T-helper 1 cell treated with Interleukin-12 subunit alpha and Interleukin-12 subunit beta and Interleukin-4 antibody, amounts not matched to agents 30 μg/mL and 1 μg/mL, for 36 hours (primary cell): ENCODE results near the gene ZNF488.

Experiments
- H3K27ac Mint-ChIP-seq: one replicate; pipeline ENCODE4 v1.8.0; 2021; ENCODE audit warnings: mild to moderate bottlenecking, mixed read lengths
- H3K27me3 Mint-ChIP-seq: one replicate; pipeline ENCODE4 v1.8.0; 2021; ENCODE audit warnings: low read depth, mixed read lengths
- H3K36me3 Mint-ChIP-seq: one replicate; pipeline ENCODE4 v1.8.0; 2021; ENCODE audit warnings: low read depth, mixed read lengths
- H3K4me1 Mint-ChIP-seq: one replicate; pipeline ENCODE4 v1.8.0; 2021; ENCODE audit warnings: low read depth, mixed read lengths
- H3K4me3 Mint-ChIP-seq: one replicate; pipeline ENCODE4 v1.8.0; 2021; ENCODE audit warnings: mild to moderate bottlenecking, moderate library complexity, mixed read lengths
- H3K9me3 Mint-ChIP-seq: one replicate; pipeline ENCODE4 v1.8.0; 2021; ENCODE audit warnings: mixed read lengths

ZNF488 gene

DNA sequence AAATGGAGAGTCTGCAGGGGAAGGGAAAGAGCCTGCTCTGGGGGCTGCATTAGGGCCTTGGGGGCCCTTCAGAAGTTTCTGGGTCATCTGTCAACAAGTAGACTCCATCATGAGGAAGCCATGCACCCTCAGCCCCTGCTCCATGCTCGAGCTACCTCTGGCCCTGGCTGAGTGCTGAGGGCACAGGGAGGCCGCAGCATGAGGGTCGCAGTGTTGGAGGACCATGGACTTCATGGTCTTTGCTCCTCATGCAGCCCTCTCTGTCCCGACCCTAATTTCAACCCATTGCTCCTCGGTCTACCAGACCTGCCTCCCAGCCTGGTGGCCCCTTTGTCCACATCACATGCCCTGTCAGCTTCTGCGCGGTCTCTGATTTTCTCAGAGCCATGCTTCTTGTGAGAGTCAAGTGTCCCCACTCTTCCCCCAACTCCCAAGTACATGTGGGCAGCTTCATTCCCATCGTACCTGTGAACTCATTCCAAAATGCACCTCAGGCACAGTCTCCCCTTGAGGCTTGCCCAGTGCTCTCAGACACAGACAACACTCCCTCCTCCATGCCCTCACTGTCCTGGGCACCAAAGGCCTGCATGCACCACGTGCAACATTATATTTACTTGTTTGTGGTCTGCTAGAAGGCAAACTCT lies 14.7 kb downstream of the ZNF488 start:
- no peak overlapping the region for H3K27ac Mint-ChIP-seq
- H3K36me3 Mint-ChIP-seq = no peaks in the 10 kb centered on the region
- no peaks in the 10 kb centered on the region for H3K9me3 Mint-ChIP-seq
- no peak overlapping the region for H3K4me3 Mint-ChIP-seq
- H3K4me1 Mint-ChIP-seq = no peaks in the 10 kb centered on the region
- peaks cover 5% of the 10 kb centered on the region for H3K27me3 Mint-ChIP-seq

DNA sequence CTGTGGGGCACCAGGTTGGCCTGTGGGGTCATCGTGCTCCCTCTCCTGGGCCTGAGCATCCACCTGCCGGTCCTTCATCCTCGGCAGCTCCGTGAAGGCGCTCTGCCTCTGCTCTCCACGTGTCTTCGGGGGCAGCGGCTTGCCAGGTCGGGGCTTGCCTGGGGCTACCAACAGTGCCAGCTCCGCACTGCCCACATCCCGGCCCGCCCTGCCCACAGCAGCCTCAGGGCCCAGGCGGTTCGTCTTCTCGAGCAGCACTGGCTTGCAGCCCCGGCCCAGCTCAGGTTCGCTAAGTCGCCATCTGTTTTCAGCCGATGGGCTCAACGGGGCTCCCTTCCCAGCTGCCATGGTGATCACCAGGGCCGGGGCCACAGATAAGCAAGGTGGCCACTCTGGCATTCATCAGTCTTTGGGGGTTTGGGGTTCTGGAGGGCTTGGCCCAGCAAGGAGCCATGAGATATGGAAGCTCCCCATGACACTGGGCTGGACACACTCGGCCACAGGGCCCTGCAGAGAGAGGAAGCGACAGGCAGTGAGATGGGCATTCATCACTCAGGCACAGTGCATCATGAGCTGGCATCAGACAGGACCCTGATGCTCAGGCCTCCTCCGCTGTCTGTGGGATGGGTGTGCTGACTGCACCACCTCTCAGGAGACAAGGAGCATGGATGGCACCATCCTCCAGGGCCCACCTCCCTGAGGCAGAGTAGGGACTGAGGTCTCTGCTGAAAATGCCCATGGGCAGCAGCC lies 15.5 kb downstream of the ZNF488 start:
- no peak overlapping the region for H3K27ac Mint-ChIP-seq
- H3K4me3 Mint-ChIP-seq = no peak overlapping the region
- H3K27me3 Mint-ChIP-seq = peaks cover 4% of the 10 kb centered on the region
- H3K36me3 Mint-ChIP-seq = no peaks in the 10 kb centered on the region
- H3K4me1 Mint-ChIP-seq = no peaks in the 10 kb centered on the region
- H3K9me3 Mint-ChIP-seq = no peaks in the 10 kb centered on the region

DNA sequence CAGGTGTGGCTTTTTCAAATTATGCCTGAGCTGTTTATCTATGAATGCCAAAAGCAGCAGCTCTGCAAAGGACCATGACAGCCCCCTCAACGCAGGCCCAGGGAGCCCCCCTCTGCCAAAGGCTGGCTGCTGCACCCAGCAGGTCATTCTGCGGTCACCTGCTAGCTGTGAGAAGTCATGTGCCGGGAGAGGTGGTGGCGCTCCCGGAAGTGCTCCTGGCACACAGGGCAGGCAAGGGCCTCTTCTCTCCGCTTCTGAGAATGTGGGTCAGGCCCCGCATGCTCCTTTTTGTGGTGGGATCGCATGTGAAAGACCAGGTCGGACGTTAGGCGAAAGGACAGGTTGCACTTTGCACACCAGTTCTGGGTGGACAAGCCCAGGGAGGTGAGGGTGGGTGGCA lies 16.4 kb downstream of the ZNF488 start:
- H3K27me3 Mint-ChIP-seq = no peaks in the 10 kb centered on the region
- no peaks in the 10 kb centered on the region for H3K36me3 Mint-ChIP-seq
- no peak overlapping the region for H3K27ac Mint-ChIP-seq
- no peaks in the 10 kb centered on the region for H3K4me1 Mint-ChIP-seq
- H3K4me3 Mint-ChIP-seq = no peak overlapping the region
- no peaks in the 10 kb centered on the region for H3K9me3 Mint-ChIP-seq

DNA sequence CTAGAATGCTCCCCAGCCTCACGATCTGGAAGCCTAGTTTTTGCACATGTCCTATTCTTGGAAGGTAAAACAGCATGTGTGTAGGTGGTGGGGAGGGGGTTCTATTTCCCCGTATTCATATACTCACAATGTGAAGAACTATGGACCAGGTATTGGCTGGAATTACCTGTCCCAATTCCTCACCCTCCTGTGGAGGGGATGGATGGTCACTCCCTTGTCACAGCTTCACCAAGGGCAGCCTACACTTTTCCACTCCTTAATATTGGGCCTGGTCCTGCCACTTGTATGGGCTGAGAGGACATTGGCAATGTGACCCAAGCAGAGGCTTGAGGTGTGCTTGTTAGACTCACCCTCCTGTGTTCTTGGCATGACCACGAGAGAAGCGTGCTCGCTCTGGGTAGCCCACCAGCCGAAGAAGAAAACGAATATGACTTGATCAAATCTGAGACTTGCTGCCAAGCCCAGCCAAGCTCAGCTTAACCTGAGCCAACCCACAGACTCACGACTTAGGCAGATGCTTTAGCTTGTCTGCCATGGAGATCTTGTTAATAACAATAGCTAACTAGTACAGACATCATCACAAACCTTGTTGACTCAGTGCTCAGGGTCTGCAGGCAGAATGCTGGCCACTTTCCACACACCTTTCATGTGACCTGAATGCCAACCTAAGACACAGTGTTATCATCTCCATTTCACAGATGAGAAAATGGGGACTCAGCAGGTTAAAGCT lies 17.2 kb downstream of the ZNF488 start:
- Mint-ChIP-seq H3K27ac (no peak overlapping the region), H3K4me3 (no peak overlapping the region), H3K9me3 (no peaks in the 10 kb centered on the region), H3K27me3 (no peaks in the 10 kb centered on the region), H3K4me1 (no peaks in the 10 kb centered on the region), H3K36me3 (no peaks in the 10 kb centered on the region)

DNA sequence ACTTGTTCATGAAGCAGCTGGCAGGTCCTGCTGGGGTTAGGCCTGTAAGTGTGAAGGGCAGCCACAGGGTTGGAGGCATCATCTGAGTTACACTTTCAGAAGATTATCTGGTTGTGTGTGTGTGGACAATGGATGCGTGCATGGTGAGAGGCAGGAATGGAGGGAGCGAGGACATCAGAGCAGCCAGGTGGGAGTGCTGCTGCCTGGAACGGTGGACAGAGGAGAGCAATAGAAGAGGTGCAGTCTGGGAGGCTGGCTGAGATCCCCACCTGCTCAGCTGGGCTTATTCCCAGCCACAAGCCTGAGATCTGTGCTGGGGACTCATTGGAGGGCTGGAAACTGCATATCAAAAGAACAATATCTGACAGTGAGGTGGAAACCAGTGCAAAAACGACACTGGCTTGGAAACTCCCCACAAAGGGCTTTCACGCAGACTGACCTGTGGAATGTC lies 17.9 kb downstream of the ZNF488 start:
- H3K4me1 Mint-ChIP-seq = no peaks in the 10 kb centered on the region
- no peaks in the 10 kb centered on the region for H3K9me3 Mint-ChIP-seq
- no peak overlapping the region for H3K27ac Mint-ChIP-seq
- H3K27me3 Mint-ChIP-seq = no peaks in the 10 kb centered on the region
- H3K36me3 Mint-ChIP-seq = no peaks in the 10 kb centered on the region
- no peak overlapping the region for H3K4me3 Mint-ChIP-seq

DNA sequence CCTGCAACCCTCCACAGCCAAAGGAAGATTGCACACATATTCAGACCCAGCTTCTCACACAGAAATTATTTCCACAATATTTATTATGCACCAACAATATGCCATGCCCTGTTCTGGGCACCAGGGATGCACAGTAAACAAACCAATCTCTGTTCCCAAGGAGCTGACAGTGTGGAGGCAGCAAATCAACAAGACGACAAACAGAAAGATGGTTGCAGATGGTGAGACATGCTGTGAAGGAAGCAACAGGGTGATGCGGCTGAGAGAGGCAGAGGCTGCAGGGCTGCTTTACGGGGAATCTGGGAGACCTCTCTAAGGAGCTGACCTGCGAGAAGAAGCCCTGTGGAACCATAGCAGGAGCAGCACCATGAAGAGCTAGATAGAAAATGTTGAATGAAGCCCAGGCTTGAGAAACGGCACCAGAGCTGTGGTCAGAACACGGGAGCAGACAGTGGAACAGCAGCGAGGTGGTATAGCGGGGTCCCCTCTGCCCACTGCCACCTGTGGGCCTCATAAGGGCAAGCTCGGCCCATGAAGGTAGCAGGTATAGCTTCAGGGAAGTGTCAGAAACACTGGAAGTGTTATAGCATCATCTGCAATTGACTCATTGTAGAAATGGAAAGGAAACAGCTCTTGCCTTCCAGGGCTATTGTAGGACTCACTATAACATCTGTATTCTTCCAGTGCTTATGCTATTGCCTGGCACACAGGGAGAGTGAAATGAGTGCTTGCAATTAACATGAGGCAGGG lies 18.5 kb downstream of the ZNF488 start:
- Mint-ChIP-seq H3K27me3 (no peaks in the 10 kb centered on the region), H3K9me3 (no peaks in the 10 kb centered on the region), H3K27ac (no peak overlapping the region), H3K4me3 (no peak overlapping the region), H3K36me3 (no peaks in the 10 kb centered on the region), H3K4me1 (no peaks in the 10 kb centered on the region)

DNA sequence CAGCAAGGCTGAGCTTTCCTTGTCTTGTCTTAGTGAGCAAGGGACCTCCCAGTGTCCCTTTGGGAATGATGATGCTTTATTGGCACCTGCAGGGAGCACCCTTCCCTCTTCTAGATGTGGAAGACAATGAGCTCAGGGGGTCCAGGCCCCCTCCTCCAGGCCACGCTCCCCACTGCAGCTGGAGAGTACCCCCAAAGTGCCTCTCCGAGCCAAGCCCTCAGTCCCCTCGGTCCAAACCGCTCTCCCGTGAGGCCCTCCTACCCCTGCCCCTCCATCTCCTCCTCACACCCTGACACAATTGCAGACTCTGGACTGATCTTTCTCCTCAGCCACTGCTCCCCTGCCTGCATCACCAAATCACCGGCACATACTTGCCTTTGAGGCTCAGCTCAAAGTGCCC lies 19.2 kb downstream of the ZNF488 start:
- Mint-ChIP-seq H3K36me3 (no peaks in the 10 kb centered on the region), H3K4me1 (no peaks in the 10 kb centered on the region), H3K27ac (no peak overlapping the region)

DNA sequence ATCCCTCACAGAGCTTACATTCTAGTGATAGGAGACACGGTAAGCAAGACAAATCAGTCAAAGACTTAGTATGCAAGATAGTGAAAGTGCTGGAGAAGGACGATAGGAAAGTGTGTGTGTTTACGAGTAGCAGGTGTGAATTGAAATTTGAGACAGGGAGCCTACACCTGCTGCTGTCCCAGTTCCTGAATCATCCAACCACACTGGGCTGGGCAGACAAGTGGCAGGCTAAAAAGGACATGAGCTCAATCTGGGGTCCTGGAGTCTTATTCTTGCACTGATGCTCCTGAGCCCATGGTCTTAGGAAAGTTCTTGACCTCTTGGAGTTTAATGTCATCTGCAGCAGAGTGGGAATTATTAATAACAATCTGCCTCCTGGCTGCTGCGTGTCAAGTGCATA lies 19.7 kb downstream of the ZNF488 start:
- Mint-ChIP-seq H3K4me3 (no peak overlapping the region), H3K27ac (no peak overlapping the region), H3K4me1 (no peaks in the 10 kb centered on the region), H3K27me3 (no peaks in the 10 kb centered on the region), H3K36me3 (no peaks in the 10 kb centered on the region), H3K9me3 (no peaks in the 10 kb centered on the region)

More for the DNA sequence above, 19.2 kb downstream of the ZNF488 start:
- no peak overlapping the region for H3K4me3 Mint-ChIP-seq
- H3K9me3 Mint-ChIP-seq = no peaks in the 10 kb centered on the region
- H3K27me3 Mint-ChIP-seq = no peaks in the 10 kb centered on the region

DNA sequence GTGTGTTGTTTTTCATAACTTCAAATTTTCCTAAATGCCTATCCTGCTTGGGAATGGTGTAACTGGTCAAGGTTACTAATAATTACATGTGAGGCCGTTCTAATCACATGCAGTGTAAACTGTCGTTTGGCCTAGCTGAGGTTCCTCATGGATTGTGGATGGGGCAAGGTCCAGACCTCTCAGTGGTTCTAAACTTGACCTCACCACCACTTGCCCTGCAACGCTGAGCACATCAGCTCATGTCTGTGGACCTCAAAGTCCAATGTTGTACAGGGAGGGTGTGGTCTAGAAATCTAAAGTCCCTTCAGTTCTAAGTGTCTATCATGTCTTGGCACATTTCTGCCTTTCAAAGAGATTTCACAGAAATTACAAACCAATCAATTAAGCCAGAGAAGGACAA lies 20.3 kb downstream of the ZNF488 start:
- Mint-ChIP-seq H3K4me3 (no peak overlapping the region), H3K27me3 (no peaks in the 10 kb centered on the region), H3K27ac (no peak overlapping the region), H3K36me3 (no peaks in the 10 kb centered on the region), H3K4me1 (no peaks in the 10 kb centered on the region), H3K9me3 (no peaks in the 10 kb centered on the region)

DNA sequence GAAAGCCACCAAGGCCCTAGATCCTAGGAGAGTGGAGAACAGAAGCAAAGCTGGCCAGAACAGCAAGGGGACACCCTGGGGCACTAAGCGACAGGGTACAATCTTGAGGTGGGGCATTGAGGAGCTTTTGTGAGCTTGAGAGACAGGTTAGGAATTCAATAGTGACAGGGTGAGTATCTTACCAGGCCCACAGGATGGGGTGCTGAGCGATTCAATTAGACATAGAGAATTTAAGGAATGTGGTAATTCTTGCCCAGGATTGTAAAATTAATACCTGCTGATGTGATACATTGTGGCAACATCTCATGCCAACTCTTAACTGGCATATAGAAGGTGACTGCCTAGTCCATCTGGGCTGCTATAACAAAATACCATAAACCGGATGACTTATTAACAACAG lies 21.9 kb downstream of the ZNF488 start:
- Mint-ChIP-seq H3K27me3 (no peaks in the 10 kb centered on the region), H3K9me3 (no peaks in the 10 kb centered on the region), H3K4me1 (no peaks in the 10 kb centered on the region), H3K4me3 (no peak overlapping the region), H3K36me3 (no peaks in the 10 kb centered on the region), H3K27ac (no peak overlapping the region)

DNA sequence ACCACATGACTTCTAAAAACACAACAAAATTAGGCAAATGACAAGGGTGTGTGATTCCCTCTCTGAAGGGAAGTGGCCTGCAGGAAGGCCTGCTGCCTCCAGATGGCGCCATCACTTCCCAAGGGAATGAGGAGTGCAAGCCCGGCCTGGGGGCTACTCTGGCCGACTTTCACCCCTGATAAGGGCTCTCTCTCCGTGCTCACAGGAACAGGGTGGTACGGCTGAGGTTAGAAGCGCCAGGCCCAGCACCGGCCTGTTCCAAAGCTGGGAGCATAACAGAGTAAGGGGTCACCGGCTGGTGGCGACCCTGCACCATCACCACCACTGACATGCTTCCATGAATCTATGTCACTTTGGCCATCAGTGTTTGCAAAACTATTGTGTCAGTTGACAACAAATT lies 22.8 kb downstream of the ZNF488 start:
- Mint-ChIP-seq H3K4me3 (no peak overlapping the region), H3K27ac (no peak overlapping the region), H3K36me3 (no peaks in the 10 kb centered on the region)

DNA sequence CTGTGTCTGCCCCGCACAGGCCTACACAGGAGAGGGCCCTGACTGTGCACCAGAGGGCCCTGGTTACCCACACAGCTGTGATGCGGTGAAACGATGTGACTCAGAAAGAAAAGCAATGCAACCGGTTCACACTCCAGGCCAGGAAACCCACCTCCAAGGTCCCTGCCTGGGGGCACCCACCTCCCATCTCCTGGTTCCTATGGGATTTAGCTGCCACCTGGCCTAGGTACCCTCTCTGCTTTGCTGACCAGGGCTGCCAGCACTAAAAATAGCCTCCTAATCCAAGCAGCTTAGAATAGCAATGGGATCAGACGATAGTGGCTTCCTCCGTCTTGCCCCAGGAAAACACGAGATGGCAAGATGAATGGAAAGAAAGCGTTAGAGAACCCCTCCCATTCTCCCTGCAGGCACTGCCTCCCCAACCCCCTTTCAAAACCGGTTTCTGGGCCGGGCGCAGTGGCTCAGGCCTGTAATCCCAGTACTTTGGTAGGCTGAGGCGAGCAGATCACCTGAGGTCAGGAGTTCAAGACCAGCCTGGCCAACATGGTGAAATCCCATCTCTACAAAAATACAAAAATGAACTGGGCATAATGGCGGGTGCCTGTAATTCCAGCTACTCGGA lies 23.6 kb downstream of the ZNF488 start:
- no peaks in the 10 kb centered on the region for H3K4me1 Mint-ChIP-seq
- H3K4me3 Mint-ChIP-seq = no peak overlapping the region
- H3K36me3 Mint-ChIP-seq = no peaks in the 10 kb centered on the region
- H3K9me3 Mint-ChIP-seq = no peaks in the 10 kb centered on the region
- no peak overlapping the region for H3K27ac Mint-ChIP-seq
- no peaks in the 10 kb centered on the region for H3K27me3 Mint-ChIP-seq

More for the DNA sequence above, 22.8 kb downstream of the ZNF488 start:
- Mint-ChIP-seq H3K27me3 (no peaks in the 10 kb centered on the region), H3K9me3 (no peaks in the 10 kb centered on the region), H3K4me1 (no peaks in the 10 kb centered on the region)

DNA sequence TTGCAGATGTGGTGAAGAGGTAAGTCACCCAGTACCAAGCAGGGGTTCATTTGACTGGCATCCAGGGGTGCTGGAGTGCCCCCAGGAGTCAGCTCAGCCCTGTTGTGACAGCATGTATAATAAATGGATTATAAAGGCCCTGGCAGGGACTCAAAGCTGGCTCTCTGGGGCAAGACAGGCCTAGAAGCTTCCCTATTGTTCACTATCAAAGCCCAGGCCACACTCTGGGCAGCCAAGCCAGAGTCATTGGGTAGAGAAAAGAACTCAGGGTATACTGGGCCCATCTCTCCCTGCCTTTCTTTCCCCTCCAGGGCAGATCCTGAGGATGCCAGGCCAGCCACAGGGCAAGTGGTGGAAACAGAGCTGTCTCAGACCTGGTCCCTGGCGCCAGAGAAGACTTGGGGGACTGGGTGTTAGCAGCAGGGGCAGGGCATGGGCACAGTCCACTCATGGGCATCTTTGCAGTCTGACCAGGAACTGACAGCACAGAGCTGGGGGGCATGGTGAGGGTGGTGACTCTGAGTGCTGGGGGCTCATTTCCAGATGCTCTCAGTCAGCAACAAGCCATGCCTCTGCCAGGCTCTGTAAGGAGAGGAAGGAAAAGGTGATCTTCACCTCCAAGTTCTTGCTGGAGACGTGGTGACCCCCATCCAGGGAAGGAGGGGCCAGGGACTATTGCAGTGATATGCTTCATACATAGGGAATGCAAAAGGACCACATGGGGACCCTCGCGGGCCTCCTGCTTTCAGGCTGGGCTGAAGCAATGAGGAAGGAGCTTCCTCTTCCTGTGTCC lies 24.3 kb downstream of the ZNF488 start:
- H3K4me3 Mint-ChIP-seq = no peak overlapping the region
- no peaks in the 10 kb centered on the region for H3K36me3 Mint-ChIP-seq
- no peaks in the 10 kb centered on the region for H3K27me3 Mint-ChIP-seq
- H3K4me1 Mint-ChIP-seq = no peaks in the 10 kb centered on the region
- no peak overlapping the region for H3K27ac Mint-ChIP-seq
- no peaks in the 10 kb centered on the region for H3K9me3 Mint-ChIP-seq
